Hepatocyte (in vitro differentiated cells): ENCODE measurements around the gene ASPSCR1. TPM values are rescaled to one million over a fixed set of nuclear protein-coding genes. Genes with fewer than 3 reads are reported as not detected.

Experiments
- DNase-seq: peaks from one replicate; pipeline ENCODE4 v3.0.0-alpha.2; 2016; ENCODE audit warnings: low spot score
- H2AFZ ChIP-seq: fragments of 200-600 bp; sonication (generic); 2 replicates; pipeline ENCODE4 v1.6.0; 2016; ENCODE audit warnings: antibody characterized with exemption, mild to moderate bottlenecking
- H3K27ac ChIP-seq: fragments of 200-600 bp; sonication (generic); 2 replicates; pipeline ENCODE4 v1.5.1; 2016; ENCODE audit warnings: mild to moderate bottlenecking
- H3K27me3 ChIP-seq: fragments of 200-600 bp; sonication (generic); 2 replicates; pipeline ENCODE4 v1.6.1; 2016
- H3K36me3 ChIP-seq: fragments of 200-600 bp; sonication (generic); replicated peaks from 2 replicates; pipeline ENCODE4 v1.5.1; 2016; ENCODE audit warnings: low read depth; ENCODE audit not compliant: insufficient read depth
- H3K4me1 ChIP-seq: fragments of 200-600 bp; sonication (generic); 2 replicates; pipeline ENCODE4 v1.5.1; 2016; ENCODE audit warnings: mild to moderate bottlenecking, moderate library complexity; ENCODE audit not compliant: insufficient read depth
- H3K4me2 ChIP-seq: fragments of 200-600 bp; sonication (generic); 2 replicates; pipeline ENCODE4 v1.6.0; 2016
- H3K4me3 ChIP-seq: fragments of 200-600 bp; sonication (generic); 2 replicates; pipeline ENCODE4 v1.5.1; 2016; ENCODE audit warnings: mild to moderate bottlenecking
- H3K79me2 ChIP-seq: fragments of 200-600 bp; sonication (generic); 2 replicates; pipeline ENCODE4 v1.6.0; 2017; ENCODE audit warnings: mild to moderate bottlenecking
- H3K9me2 ChIP-seq: fragments of 200-600 bp; sonication (generic); replicated peaks from 2 replicates; pipeline ENCODE4 v1.6.0; 2017; ENCODE audit warnings: mild to moderate bottlenecking; ENCODE audit not compliant: insufficient read depth
- H3K9me3 ChIP-seq: fragments of 200-600 bp; sonication (generic); 2 replicates; pipeline ENCODE4 v1.5.1; 2016; ENCODE audit warnings: low read depth, mild to moderate bottlenecking
- H4K20me1 ChIP-seq: fragments of 200-600 bp; sonication (generic); 2 replicates; pipeline ENCODE4 v1.6.0; 2016; ENCODE audit warnings: mild to moderate bottlenecking; ENCODE audit not compliant: insufficient read depth, poor library complexity, severe bottlenecking
- CTCF ChIP-seq: fragments of 200-600 bp; sonication (generic); IDR thresholded peaks from 2 replicates; pipeline ENCODE4 v1.5.1; 2016; ENCODE audit warnings: antibody characterized with exemption, mild to moderate bottlenecking; ENCODE audit not compliant: poor library complexity
- EZH2 ChIP-seq: fragments of 200-600 bp; sonication (generic); IDR thresholded peaks from 2 replicates; pipeline ENCODE4 v1.6.1; 2016; ENCODE audit warnings: antibody characterized with exemption, mild to moderate bottlenecking, borderline replicate concordance
- EZH2phosphoT487 ChIP-seq: fragments of 200-600 bp; sonication (generic); IDR thresholded peaks from one replicate; pipeline ENCODE4 v1.6.1; 2018; ENCODE audit warnings: antibody characterized with exemption, mild to moderate bottlenecking, low read depth, moderate library complexity; ENCODE audit not compliant: unreplicated experiment, severe bottlenecking
- WGBS: methylation state at CpG from one replicate; pipeline ENCODE4 v1.1.6; 2016; ENCODE audit warnings: low lambda C conversion rate; ENCODE audit errors: missing lambda C conversion rate; 5-methylcytosine and 5-hydroxymethylcytosine counted together
- polyA plus RNA-seq: library from polyadenylated mRNA; unstranded; fragments of >200 nt; fragmentation: Nextera tagmentation; extraction: Ambion mirVana; gene quantifications from 2 replicates; pipeline ENCODE4 v1.2.1, GENCODE V29; 2016
- total RNA-seq: library from RNA; depleted of rRNA; stranded (reverse); fragments of >200 nt; gene quantifications from 2 replicates; pipeline ENCODE4 v1.2.3, GENCODE V29; 2014

ASPSCR1 gene
- total and polyA plus RNA-seq, 2 experiments from 2014 or later = 28.4 to 45.9 TPM

DNA sequence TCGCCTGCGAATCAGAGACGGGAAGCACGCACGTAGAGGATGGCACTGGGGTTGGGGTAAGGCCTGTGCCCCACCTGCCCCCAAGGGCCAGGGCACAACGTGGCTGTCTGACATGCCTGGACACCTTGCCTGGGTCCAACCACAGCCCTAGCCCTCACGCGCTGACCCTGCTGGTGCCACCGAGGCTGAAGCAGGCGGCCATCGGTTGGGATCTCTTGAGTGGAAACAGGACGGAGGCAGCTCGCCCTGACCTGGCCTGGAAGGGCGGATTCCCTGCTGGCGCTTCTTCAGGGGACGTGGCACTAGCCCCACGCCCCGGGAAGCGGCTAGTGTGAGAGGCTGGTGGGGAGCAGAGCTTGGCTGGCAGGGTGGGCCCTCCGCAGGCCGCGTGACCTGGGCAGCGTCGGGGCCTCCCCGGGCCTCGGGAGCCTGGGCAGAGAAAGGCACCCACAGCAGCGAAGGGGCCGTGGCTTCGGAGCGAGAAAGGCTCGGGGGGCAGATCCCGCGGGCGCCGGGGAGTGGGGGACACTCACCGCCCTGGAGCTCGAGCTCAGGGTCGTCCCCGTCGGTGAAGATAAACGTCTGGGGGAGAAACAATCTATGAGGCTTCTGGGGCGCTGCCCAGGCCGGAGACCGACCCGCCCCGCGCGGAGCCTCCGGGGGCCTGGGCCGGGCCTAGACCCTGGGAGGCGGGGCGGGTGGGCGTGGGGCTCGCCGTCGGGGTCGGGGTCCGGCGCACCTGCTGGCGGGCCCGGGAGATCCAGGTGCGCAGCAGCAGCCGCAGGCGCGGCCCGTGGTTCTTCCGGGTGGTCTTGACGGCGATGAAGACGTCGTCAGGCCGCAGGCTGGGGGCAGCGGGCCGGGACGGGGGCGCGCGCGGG lies 73.6 kb downstream of the ASPSCR1 start:
- Histone ChIP-seq H3K36me3 (no peaks in the 10 kb centered on the region), H3K79me2 (peaks cover 28% of the 10 kb centered on the region), H3K4me2 (peak overlapping the region; percentile 98), H4K20me1 (peaks cover 3% of the 10 kb centered on the region), H3K27ac (peak overlapping the region; percentile 67), H3K9me2 (no peaks in the 10 kb centered on the region), H3K4me3 (peak overlapping the region; percentile 83), H3K9me3 (no peaks in the 10 kb centered on the region), H2AFZ (peak overlapping the region; percentile 45), H3K27me3 (no peaks in the 10 kb centered on the region), H3K4me1 (peaks cover 17% of the 10 kb centered on the region)
- DNase-seq = peak; percentile 46
- WGBS = 28% methylated on average over 48 of the region's 79 CpGs
- TF ChIP-seq CTCF = no peak
- no peak for TF ChIP-seq EZH2phosphoT487
- no peak for TF ChIP-seq EZH2

GRCh38 chr17:82051776-82052637 lies 74.6 kb downstream of the ASPSCR1 start, which contains the start of the genes GPS1 and RFNG:
GPS1 (plus strand) TSS chr17:82051898; CDS start chr17:82051932, 34 bp downstream.
RFNG (minus strand) TSS chr17:82051811; CDS start chr17:82051766, 45 bp downstream.
- Histone ChIP-seq H3K79me2 (peaks cover 28% of the 10 kb centered on the region), H4K20me1 (peaks cover 3% of the 10 kb centered on the region), H3K9me3 (no peaks in the 10 kb centered on the region), H3K4me1 (peaks cover 17% of the 10 kb centered on the region), H3K9me2 (no peaks in the 10 kb centered on the region), H3K4me3 (peak within 1 kb of the TSS; percentile 90), H3K36me3 (no peaks in the 10 kb centered on the region), H3K27ac (peak within 1 kb of the TSS; percentile 67), H3K4me2 (peak within 1 kb of the TSS; percentile 99), H3K27me3 (no peaks in the 10 kb centered on the region), H2AFZ (peak within 1 kb of the TSS; percentile 45)
- peak; percentile 90 for DNase-seq
- TF ChIP-seq EZH2 = no peak
- no peak for TF ChIP-seq EZH2phosphoT487
- TF ChIP-seq CTCF = no peak
- WGBS = 3% methylated on average over 34 of the region's 94 CpGs

DNA sequence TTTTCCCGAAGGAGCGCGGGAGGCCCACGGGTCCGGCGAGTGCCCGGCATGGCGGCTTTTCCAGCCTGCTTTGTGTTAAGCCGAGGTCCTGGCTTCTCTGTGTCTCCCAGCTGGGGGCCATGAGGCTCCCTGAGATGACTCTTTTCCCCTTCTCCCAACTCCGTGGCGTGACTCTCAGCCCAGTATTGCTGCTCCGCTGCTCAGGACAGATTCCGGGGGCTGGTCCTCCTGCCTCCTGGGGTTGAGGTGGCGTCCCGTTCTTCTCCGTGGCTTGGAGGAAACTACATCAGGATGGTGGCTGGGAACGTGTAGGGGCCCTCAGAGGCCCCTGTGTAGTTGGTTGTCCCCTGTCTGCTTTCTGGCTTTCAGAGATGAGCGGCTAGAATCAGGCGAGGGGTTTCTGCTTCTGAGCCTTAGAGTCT lies 75.2 kb downstream of the ASPSCR1 start:
- Histone ChIP-seq H3K36me3 (no peaks in the 10 kb centered on the region), H3K9me2 (no peaks in the 10 kb centered on the region), H3K79me2 (peaks cover 28% of the 10 kb centered on the region), H3K4me2 (peak overlapping the region; percentile 99), H2AFZ (no peak overlapping the region), H4K20me1 (peaks cover 3% of the 10 kb centered on the region), H3K27ac (no peak overlapping the region), H3K9me3 (no peaks in the 10 kb centered on the region), H3K27me3 (no peaks in the 10 kb centered on the region), H3K4me1 (peaks cover 17% of the 10 kb centered on the region), H3K4me3 (peak overlapping the region; percentile 90)
- 38% methylated on average over 18 of the region's 19 CpGs for WGBS
- no peak for DNase-seq
- TF ChIP-seq CTCF = no peak
